Esophagus muscularis mucosa (tissue), 4 donors: ENCODE measurements around the gene DDR1. TPM values are rescaled to one million over a fixed set of nuclear protein-coding genes. Genes with fewer than 3 reads are reported as not detected.

Experiments
- DNase-seq: peaks from one replicate; pipeline ENCODE4 v3.0.0-alpha.2; 2017; ENCODE audit errors: extremely low spot score
- H3K27ac ChIP-seq, 4 donors: fragments of 200-600 bp; sonication (generic); replicated peaks in 1 of 4; 1 replicate in 3 of 4; 2 replicates in 1 of 4; pipeline ENCODE4 v1.5.1; 2016 to 2019; ENCODE audit warnings: mild to moderate bottlenecking in 1 of 4
- H3K27me3 ChIP-seq, 4 donors: fragments of 200-600 bp; sonication (generic); one replicate each; pipeline versions ENCODE4 v1.5.1 to v1.6.0; 2016 to 2019
- H3K36me3 ChIP-seq, 4 donors: fragments of 200-600 bp; sonication (generic); one replicate each; pipeline ENCODE4 v1.5.1; 2016 to 2019
- H3K4me1 ChIP-seq, 4 donors: fragments of 200-600 bp; sonication (generic); one replicate each; pipeline ENCODE4 v1.5.1; 2016 to 2019
- H3K4me3 ChIP-seq, 4 donors: fragments of 200-600 bp; sonication (generic); 1 replicate in 2 of 4; 2 replicates in 2 of 4; pipeline ENCODE4 v1.5.1; 2016 to 2019; ENCODE audit warnings: mild to moderate bottlenecking in 4 of 4, moderate library complexity in 1 of 4
- H3K9me3 ChIP-seq, 4 donors: fragments of 200-600 bp; sonication (generic); 1 replicate in 3 of 4; 2 replicates in 1 of 4; pipeline ENCODE4 v1.5.1; 2016 to 2019
- EP300 ChIP-seq: sonication (generic); formaldehyde crosslinking; IDR thresholded peaks from one replicate; pipeline ENCODE4 v1.6.1; 2017; ENCODE audit warnings: antibody characterized with exemption
- POLR2A ChIP-seq: fragments of 450-650 bp; IDR thresholded peaks from one replicate; pipeline ENCODE4 v1.6.1; 2017; ENCODE audit warnings: antibody characterized with exemption, moderate library complexity, mild to moderate bottlenecking, low read depth
- POLR2AphosphoS5 ChIP-seq, 2 donors: sonication (generic); formaldehyde crosslinking; IDR thresholded peaks; one replicate each; pipeline ENCODE4 v1.6.1; 2017; ENCODE audit warnings: antibody characterized with exemption in 2 of 2
- WGBS: methylation state at CpG from one replicate; pipeline ENCODE4 v1.1.5; 2018; 5-methylcytosine and 5-hydroxymethylcytosine counted together
- intact Hi-C: fragments of 100-400 bp; cut with DNase I; formaldehyde crosslinking; loops from one replicate; pipeline ENCODE4 v1.15.1; 2023
- total RNA-seq, 4 donors: library from RNA; depleted of rRNA; stranded (reverse); fragments of >200 nt; gene quantifications; one replicate each; pipeline versions ENCODE4 v1.1.0 to v1.2.1, GENCODE V29; 2016
- TF ChIP-seq, protein P1 (sequence below), 3 experiments: fragments of 200-600 bp in 2 of 3; fragments of 450-650 bp in 1 of 3; sonication (generic) in 2 of 3; IDR thresholded peaks; one replicate each; pipeline ENCODE4 v1.5.1; 2017 to 2019; ENCODE audit warnings: antibody characterized with exemption in 3 of 3, mild to moderate bottlenecking in 2 of 3, moderate library complexity in 1 of 3

The DDR1 gene
- total RNA-seq, 4 donors from 2014 or later, result 10.4 to 37.9 (median 23.3) TPM

GRCh38 chr6:30890646-30891449, 6.5 kb downstream of the DDR1 start:
- H3K27me3 ChIP-seq, result no peaks in the 10 kb centered on the region
- no peak overlapping the region for H3K27ac ChIP-seq
- TF ChIP-seq EP300 (no peak), POLR2A (no peak), POLR2AphosphoS5 (IDR thresholded peaks at IDR 0.05) (no peak)
- peaks cover 8 to 38% (median 25%) of the 10 kb centered on the region in 4 donors for H3K4me1 ChIP-seq
- no peak for DNase-seq
- no peak overlapping the region for H3K4me3 ChIP-seq
- peaks cover 5 to 70% (median 57%) of the 10 kb centered on the region in 4 donors for H3K36me3 ChIP-seq
- 77% methylated on average over 6 of the region's 12 CpGs for WGBS
- no peaks in the 10 kb centered on the region for H3K9me3 ChIP-seq
- intact Hi-C loops, result no loop called here

- Histone ChIP-seq H3K9me3 (no peaks in the 10 kb centered on the region), H3K4me1 (peaks cover 2 to 33% (median 19%) of the 10 kb centered on the region in 4 donors), H3K27ac (no peak overlapping the region), H3K36me3 (peaks cover 7 to 76% (median 63%) of the 10 kb centered on the region in 4 donors), H3K4me3 (no peak overlapping the region), H3K27me3 (no peaks in the 10 kb centered on the region)
- DNase-seq, result no peak
- intact Hi-C loops, result no loop called here
- WGBS, result 86% methylated on average over 4 of the region's 4 CpGs
- TF ChIP-seq, protein P1, sequence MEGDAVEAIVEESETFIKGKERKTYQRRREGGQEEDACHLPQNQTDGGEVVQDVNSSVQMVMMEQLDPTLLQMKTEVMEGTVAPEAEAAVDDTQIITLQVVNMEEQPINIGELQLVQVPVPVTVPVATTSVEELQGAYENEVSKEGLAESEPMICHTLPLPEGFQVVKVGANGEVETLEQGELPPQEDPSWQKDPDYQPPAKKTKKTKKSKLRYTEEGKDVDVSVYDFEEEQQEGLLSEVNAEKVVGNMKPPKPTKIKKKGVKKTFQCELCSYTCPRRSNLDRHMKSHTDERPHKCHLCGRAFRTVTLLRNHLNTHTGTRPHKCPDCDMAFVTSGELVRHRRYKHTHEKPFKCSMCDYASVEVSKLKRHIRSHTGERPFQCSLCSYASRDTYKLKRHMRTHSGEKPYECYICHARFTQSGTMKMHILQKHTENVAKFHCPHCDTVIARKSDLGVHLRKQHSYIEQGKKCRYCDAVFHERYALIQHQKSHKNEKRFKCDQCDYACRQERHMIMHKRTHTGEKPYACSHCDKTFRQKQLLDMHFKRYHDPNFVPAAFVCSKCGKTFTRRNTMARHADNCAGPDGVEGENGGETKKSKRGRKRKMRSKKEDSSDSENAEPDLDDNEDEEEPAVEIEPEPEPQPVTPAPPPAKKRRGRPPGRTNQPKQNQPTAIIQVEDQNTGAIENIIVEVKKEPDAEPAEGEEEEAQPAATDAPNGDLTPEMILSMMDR (IDR thresholded peaks at IDR 0.05), result no peak
- no peak for TF ChIP-seq EP300
- no peak for TF ChIP-seq POLR2AphosphoS5 (IDR thresholded peaks at IDR 0.05)
- no peak for TF ChIP-seq POLR2A
Measured at GRCh38 chr6:30891450-30891723, 7.1 kb downstream of the DDR1 start.

GRCh38 chr6:30891816-30892538, 7.7 kb downstream of the DDR1 start:
- intact Hi-C loops, result no loop called here
- 89% methylated on average over 12 of the region's 21 CpGs for WGBS
- no peak overlapping the region for H3K4me3 ChIP-seq
- TF ChIP-seq, protein P1 (IDR thresholded peaks at IDR 0.05), result no peak
- TF ChIP-seq POLR2AphosphoS5 (IDR thresholded peaks at IDR 0.05) (no peak), EP300 (no peak), POLR2A (no peak)
- peaks cover 0 to 27% (median 13%) of the 10 kb centered on the region in 4 donors for H3K4me1 ChIP-seq
- no peak for DNase-seq
- H3K36me3 ChIP-seq, result peaks cover 13 to 81% (median 69%) of the 10 kb centered on the region in 4 donors
- no peaks in the 10 kb centered on the region for H3K9me3 ChIP-seq
- H3K27ac ChIP-seq, result no peak overlapping the region
- no peaks in the 10 kb centered on the region for H3K27me3 ChIP-seq

- H3K36me3 ChIP-seq, result peaks cover 23 to 93% (median 80%) of the 10 kb centered on the region in 4 donors
- intact Hi-C loops, result no loop called here
- H3K9me3 ChIP-seq, result no peaks in the 10 kb centered on the region
- 80% methylated on average over 10 of the region's 16 CpGs for WGBS
- H3K27ac ChIP-seq, result no peak overlapping the region
- H3K4me3 ChIP-seq, result no peak overlapping the region
- DNase-seq, result no peak
- no peaks in the 10 kb centered on the region for H3K27me3 ChIP-seq
- TF ChIP-seq POLR2A (no peak), POLR2AphosphoS5 (IDR thresholded peaks at IDR 0.05) (no peak), EP300 (no peak)
- TF ChIP-seq, protein P1 (IDR thresholded peaks at IDR 0.05), result no peak
- peaks cover 0 to 25% (median 11%) of the 10 kb centered on the region in 4 donors for H3K4me1 ChIP-seq
Measured at GRCh38 chr6:30893001-30893591, 8.8 kb downstream of the DDR1 start.

- H3K27ac ChIP-seq, result no peak overlapping the region
- H3K4me1 ChIP-seq, result peaks cover 0 to 21% (median 9%) of the 10 kb centered on the region in 4 donors
- no peaks in the 10 kb centered on the region for H3K9me3 ChIP-seq
- intact Hi-C loops, result no loop called here
- WGBS, result 97% methylated on average over 8 of the region's 8 CpGs
- no peak overlapping the region for H3K4me3 ChIP-seq
- peaks cover 29 to 98% (median 86%) of the 10 kb centered on the region in 4 donors for H3K36me3 ChIP-seq
- no peak for DNase-seq
- H3K27me3 ChIP-seq, result no peaks in the 10 kb centered on the region
- no peak for TF ChIP-seq EP300
- TF ChIP-seq, protein P1 (IDR thresholded peaks at IDR 0.05), result no peak
- no peak for TF ChIP-seq POLR2A
- no peak for TF ChIP-seq POLR2AphosphoS5 (IDR thresholded peaks at IDR 0.05)
Measured at GRCh38 chr6:30893666-30894065, 9.3 kb downstream of the DDR1 start.
